Measurements from ENCODE around the gene B3GALT2.
"Not testable (repeated sequence)": the region's sequence is repeated elsewhere in the genome, so short reads cannot be mapped to it uniquely, and the experiment has no call there.

B3GALT2 gene
- 19.5 to 25.1 reads per million in 2 donors for total RNA-seq

- DNase-seq = no peak
Observed at GRCh38 chr1:193185901-193186731, at the start of gene B3GALT2. B3GALT2 (minus strand) TSS chr1:193186613; CDS start chr1:193181562, 5,051 bp downstream.

GRCh38 chr1:193234530-193234929 is 48.1 kb upstream of the B3GALT2 start:
- no peak for DNase-seq

GRCh38 chr1:193231146-193231545 is 44.7 kb upstream of the B3GALT2 start:
- DNase-seq = not testable (repeated sequence)

- no peak for DNase-seq
Observed at GRCh38 chr1:193229136-193229535, 42.7 kb upstream of the B3GALT2 start.

GRCh38 chr1:193222056-193222615 is 35.7 kb upstream of the B3GALT2 start:
- DNase-seq = no peak

GRCh38 chr1:193221651-193222050 is 35.2 kb upstream of the B3GALT2 start:
- no peak for DNase-seq

DNA sequence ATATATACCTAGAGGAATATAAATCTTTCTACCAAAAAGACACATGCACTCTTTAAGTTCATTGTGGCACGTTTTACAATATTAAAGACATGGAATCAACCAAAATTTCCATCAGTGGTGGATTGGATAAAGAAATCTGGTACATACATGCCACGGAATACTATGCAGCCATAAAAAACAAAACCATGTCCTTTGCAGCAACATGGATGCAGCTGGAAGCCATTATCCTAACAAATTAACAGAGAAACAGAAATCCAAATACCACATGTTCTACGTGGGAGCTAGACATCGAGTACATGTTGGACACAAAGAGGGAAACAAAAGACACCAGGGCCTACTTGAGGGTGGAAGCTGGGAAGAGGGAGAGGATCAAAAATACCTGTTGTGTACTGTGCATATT is 33.0 kb upstream of the B3GALT2 start:
- DNase-seq = no peak

GRCh38 chr1:193216920-193217319 is 30.5 kb upstream of the B3GALT2 start:
- DNase-seq = no peak

- no peak for DNase-seq
Observed at GRCh38 chr1:193213998-193214397, 27.6 kb upstream of the B3GALT2 start.

GRCh38 chr1:193212637-193213036 is 26.2 kb upstream of the B3GALT2 start:
- no peak for DNase-seq

GRCh38 chr1:193211539-193211938 is 25.1 kb upstream of the B3GALT2 start:
- DNase-seq = no peak

DNA sequence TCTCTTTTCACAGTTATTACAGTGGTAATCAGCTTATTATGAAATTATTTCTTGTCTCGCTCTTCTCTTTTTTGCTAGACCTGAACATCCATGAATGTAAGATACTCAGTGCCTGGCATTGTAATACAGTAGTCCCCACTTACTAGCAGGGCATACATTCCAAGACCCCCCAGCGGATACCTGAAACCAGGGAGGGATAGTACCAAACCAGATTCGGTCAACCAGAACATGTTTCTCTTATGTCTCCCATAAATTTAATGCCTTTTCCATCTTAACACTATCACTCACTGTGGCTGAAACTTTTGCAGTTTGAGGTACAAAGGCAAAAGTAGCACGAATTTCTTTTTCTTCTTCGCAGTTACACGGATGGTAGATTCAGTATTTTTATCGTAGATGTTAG is 24.6 kb upstream of the B3GALT2 start:
- DNase-seq = no peak

DNA sequence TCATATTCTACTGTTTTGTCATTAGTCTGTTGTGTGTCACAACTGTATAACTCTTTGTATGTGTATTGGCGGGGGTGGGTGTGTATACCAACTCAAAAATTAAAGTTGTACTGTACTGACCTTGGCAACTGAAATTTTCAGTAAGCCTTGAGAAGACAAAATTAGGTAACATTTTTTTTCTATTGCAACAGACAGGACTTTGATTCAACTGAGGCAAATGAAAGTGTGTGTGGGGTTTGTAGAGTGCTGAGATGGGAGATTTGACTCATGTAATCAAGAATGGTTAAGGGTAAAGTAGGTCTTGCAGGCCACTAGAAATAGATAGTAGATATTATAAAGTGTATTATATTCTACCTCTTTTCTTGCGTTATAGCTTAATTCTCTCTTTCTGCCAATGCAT is 14.6 kb upstream of the B3GALT2 start:
- no peak for DNase-seq

GRCh38 chr1:193199940-193200339 is 13.5 kb upstream of the B3GALT2 start:
- DNase-seq = no peak

DNA sequence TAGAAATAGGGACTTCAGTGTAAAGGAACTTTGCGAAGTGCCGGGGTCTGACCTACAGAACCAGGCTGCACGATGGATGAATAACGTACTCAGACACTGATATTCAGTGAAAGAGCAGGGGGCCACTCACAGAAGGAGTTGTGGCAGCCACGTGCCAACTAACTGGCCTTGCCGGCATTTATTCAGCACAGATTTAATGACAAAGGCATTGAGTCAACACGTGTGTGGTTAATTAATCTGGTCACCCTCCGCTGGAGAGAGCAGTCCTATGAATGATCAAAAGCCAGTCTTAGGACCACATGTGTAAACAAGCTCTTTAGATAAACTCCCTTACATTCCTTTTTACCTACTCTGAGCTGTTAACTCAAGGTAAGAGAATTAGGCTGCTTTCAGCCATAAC is 6.2 kb upstream of the B3GALT2 start:
- DNase-seq = no peak

GRCh38 chr1:193190096-193190744 is 3.8 kb upstream of the B3GALT2 start:
- no peak for DNase-seq

GRCh38 chr1:193189442-193190095 is 3.2 kb upstream of the B3GALT2 start:
- no peak for DNase-seq

DNA sequence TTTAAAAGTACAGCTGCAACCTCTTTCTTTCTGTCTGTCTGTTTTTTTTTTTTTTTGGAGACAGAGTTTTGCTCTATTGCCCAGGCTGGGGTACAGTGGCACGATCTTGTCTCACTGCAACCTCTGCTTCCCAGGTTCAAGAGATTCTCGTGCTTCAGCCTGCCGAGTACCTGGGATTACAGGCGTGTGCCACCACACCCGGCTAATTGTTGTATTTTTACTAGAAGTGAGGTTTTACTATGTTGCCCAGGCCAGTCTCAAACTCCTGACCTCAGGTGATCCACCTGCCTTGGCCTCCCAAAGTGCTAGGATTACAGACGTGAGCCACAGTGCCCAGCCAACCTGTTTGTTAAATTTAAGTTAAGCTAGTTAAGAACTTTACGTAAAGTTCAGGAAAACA is 2.5 kb upstream of the B3GALT2 start:
- not testable (repeated sequence) for DNase-seq

DNA sequence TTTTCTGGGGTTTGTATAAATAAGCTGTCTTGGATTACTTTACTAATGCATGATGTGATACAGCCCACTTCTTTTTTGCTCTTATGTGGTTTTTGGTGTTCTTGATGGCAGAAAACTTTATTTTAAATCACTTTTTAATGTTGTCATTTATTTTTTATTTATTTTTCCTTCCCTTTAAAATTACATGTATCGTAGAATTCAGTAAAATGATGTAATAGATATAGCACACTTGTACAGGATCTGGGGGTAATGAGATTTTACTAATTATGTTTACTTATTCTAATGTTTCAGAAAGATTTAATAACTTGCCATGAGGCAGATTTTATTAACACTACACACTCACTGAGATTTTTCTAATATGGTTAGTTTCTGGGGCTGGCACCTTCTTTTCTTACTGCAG is 701 bp upstream of the B3GALT2 start:
- no peak for DNase-seq

DNA sequence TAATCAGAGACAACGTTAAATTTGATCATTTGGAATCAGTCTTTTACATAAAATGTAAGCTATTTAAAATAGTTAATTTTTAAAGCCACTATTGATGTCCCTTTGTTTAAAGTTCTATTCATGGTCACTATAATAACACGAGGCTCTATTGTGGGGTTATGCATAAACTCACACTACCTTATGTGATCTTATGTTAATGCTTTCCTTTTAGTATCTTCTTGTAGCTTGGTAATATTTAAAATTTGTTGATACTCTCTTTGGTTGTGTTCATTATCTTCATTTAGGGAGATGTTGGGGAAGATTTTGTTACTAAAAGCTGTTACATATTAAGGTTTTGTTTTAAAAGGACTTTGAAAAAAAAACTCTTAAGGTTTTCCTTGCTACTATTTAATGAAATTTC is 1.2 kb downstream of the B3GALT2 start:
- no peak for DNase-seq

DNA sequence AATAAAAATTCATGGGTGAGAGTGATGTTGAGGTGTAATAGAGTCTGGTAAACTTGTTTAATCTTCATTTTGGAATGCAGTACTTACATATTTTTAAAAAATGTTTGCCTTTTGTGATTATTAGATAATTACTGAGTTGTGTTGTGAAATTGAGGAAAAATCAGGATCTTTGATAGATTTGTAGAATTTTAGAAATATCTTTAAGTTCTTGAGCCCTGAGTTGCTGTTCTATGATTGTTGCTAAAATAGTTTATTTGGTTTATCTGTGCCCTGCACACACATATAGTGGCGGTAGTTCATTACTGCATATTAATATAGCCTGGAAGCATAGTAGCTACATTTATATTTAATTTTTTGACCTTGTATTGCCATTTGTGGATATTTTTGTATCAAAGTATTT is 1.6 kb downstream of the B3GALT2 start:
- no peak for DNase-seq

GRCh38 chr1:193183019-193183627 is 3.3 kb downstream of the B3GALT2 start:
- DNase-seq = no peak

GRCh38 chr1:193181985-193182384 is 4.4 kb downstream of the B3GALT2 start:
- no peak for DNase-seq

Data from activated gamma-delta T cell (primary cell).